Measurements from ENCODE around the gene WWOX.
A peak's percentile ranks its signal among the peaks of the same experiment; 100 is the strongest.

The WWOX gene

GRCh38 chr16:78365366-78365765 lies 265.9 kb downstream of the WWOX start:
- DNase-seq, result no peak

DNA sequence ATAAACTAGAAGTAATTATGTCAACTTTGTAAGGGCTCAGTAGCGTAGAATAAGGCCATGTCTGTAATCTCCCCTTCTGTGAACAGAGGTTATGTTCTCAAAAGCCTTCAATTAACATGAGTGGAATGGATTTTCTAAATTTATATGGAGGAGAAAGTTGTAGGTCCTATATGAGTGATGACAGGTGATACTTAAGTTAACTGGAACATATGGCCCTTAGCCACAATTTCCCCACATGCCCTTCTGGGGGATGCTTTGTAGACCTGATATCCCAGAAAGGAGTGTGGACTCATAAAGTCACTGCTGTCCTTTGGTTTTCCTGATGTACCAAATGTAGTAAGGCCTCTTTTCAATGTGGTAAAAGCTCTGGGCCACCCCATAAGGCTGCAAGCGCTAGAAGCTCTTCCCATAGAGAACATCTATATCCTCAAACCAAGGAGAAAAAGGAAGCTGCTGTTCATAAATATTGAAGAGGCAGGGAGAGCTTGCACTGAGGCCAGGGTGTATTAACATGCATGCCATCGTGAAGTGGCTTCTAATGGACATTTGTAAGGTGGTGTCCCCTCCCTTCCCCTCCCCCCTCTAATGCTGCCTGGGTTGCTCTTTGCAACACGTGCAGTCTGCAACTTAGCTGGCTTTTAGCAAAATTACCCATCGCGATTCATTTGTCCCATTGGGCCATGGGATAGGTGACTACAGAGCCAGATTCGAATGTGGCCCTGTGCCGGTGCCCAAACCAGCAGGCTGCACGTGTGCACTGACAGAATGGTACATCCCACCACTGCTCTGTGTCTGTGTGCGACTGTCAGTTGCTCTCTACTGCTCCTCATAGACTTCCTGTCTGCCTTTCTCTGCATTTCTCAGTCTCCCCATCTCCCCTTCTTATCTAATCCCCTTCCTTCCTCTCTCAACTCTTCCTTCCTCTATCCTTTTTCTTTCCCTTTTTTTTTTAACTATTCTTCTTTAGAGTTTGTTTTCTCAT lies 269.0 kb downstream of the WWOX start:
- no peak for DNase-seq

GRCh38 chr16:78372277-78372676 lies 272.8 kb downstream of the WWOX start:
- DNase-seq, result no peak

DNA sequence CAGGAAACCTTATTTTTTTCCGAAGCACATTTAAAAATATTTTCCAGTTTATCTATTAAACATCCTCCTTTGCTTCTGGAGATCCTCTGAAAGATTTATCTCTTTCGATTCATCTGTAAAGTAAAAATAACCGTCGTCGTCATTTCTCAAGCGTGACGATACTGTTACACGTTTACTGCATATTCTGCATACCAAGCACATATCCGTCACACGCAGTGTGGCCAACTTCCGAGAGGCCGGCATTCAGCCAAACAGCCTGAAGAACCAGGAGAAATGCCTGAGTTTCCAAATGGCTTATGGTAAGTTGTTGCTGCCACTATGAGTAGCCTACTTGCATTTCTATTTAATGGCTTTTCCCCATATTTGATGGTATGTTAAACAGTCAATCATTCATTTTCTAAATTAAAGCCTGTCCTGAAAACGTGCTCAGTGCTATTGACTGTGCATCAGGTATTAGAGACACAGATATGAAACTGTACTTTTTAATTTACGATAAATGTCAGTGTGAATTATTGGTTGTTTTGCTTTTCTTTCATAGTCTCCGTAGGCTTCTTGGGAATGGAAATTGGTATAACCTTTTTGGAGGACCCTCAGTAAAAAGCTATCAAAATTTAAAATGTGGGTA lies 275.7 kb downstream of the WWOX start:
- no peak for DNase-seq

DNA sequence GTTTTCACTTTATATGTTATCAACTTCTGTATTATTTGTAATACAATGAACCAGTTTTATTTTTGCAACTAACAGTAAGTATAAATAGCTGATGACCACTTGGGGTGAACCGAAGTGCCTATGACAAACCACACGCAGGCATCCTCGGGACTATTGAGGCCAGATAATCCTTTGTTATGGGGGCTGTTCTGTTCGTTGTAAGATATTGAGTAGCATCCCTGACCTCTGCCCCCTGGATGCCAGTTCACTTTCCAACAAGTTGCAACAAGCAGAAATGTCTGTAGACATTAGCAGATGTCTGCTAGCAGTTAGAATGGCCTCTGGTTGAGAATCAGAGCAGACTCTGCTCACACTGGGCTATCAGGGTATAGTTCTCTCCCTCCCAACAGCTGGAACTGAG lies 277.0 kb downstream of the WWOX start:
- DNase-seq, result no peak

DNA sequence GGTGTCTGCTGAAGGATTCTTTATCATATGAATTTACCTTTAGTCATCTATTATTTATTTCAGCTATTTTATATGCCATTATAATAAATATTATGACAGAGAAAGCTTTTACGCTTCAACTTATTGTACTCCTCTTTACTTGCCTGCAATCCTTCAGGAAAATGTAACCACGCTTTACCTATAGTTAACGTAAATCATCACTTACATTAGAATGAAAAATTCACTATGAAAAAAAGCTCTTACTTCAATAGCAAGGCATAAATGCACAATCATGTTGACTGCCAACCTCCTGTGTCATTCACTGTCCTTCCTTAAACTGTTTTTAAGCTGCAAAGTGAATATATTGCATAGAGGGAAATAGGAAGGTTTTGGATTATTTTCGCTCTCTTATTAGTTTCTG lies 277.9 kb downstream of the WWOX start:
- DNase-seq, result no peak

GRCh38 chr16:78381060-78381459 lies 281.6 kb downstream of the WWOX start:
- DNase-seq, result no peak

DNA sequence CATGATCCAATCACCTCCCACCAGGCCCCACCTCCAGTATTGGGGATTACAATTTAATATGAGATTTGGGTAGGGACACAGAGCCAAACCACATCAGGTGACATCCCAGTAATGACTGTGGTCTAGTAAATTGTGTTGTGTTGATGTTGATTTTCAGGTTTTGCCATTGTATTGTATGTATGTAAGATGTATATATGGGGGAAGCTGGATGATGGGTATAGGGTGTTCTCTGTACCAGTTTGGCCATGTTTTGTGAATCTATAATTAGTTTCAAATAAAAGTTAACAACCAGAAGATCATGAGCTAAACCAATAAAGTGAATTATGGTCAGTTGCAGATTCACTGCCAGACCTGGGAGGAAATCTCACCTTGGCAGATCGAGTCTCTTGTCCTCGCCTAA lies 283.7 kb downstream of the WWOX start:
- no peak for DNase-seq

DNA sequence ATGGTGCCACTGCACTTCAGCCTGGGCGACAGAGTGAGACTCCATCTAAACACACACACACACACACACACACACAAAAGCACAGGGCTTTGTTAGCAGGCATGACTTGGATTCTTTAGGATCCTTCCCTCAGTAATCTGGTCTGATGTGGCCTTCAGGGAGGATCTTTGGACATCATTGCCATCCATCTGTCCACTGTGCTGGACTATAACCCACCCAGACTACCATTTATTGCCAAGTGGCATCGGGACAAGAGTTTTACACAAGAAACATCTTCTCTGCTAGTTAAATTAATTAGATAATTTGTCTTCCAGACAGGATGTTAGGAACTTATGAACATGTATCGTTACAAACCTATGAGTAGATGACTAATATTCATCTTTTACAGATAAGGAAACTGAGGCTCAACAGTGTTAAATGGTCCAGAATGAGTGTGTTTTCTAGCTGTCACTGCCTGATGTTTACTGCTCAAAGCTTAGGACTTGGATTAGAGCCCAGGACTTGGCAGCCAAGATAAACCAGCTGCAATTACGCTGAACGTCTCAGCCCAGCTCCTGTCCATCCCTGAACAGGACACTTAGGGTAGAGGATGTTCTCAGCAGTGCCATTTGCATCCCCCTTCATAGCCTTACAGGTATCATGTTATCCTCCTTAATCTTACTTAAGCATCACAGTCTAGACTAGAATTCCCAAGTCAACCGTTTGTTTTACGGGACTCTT lies 285.8 kb downstream of the WWOX start:
- DNase-seq, result no peak

GRCh38 chr16:78386557-78387324 lies 287.3 kb downstream of the WWOX start:
- no peak for DNase-seq

DNA sequence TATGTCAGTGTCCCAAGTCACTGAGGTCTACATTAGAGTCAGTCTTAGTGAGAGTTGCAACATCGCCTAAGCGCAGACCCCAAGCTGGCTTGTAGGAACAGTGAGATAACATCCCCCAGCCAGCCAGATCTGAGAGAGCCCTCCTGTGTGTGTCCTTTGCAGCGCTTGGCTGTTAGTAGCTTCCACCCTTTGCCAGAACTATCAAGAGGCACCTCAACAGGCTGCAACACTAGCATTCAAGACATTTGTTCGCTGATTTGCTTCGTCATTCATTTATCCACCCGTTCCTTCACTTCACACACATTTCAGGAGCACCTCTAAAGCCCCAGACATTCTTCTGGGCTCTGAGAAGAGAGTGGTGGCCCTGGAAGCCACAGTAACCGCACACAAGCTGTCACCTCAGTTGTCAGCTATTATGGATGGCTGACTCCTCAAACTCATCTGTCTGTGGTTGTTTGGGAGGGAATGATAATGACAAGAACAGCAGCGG lies 289.6 kb downstream of the WWOX start:
- DNase-seq, result no peak

- no peak for DNase-seq
Measured at GRCh38 chr16:78390092-78390491, 290.6 kb downstream of the WWOX start.

DNA sequence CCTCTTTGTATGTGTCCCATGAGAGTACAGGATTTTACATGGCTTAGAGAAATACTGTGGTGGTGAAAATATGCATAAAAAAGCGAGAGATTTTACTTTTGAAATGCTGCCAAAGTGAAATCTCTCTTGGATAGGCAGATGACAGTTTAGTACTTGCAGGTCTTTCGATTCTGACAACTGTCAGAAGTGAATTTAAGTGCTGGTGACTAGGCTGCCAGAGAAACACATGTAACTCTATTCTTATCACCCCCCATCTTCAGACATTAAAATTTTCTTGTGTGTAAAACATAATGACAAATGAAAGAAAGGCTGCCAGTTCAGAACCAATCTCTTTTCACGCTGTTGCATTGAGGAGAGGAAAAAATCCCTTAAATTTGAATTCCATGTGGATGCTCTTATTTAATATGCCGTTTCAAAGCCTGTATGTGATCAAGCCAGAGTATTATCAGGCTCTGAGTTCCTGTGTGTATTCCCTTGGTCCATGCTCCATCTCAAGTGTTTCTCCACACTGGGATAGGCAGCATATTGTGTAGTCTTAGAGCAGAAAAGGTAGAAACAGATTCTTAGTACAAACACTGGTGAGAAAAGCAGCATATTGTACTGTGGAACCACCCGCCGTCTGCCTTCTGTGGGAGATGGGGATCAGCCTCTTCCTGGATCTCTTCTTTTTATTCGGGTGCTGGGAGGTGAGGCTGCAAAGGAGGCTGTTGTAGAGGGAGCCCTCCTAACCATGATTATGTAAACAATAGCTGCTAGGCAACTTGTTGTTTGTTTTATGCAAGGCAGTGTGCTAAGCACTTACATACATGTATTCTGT lies 291.3 kb downstream of the WWOX start:
- DNase-seq, result no peak

DNA sequence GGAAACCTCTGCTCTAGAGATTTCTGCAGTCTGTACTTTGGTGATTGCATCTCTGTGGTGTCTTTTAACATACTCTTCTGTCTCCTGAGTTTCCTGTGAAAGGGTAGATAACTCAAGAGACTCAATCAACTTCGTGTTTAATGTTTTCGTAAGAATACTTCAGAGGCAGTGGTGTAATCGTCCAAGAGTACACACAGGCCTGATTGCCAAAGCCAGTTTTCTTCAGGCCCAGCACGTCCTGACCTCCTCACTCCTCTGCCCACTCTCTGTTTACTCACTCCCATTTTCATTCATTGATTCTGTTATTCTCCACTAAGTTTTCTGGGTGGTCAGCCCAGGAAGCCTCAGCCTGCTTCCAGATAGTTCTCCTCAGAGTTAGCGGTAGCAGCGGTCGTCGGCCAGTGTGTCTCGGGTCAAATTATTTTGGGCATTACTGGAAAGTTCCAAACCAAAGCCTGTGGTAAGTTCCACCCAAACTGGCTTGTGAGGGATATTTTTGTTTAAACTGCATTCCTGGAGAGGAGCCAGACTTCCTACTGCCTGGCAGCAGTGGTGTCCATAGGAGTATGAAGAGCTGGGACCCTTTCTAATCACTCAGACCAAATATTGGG lies 293.2 kb downstream of the WWOX start:
- no peak for DNase-seq

- DNase-seq, result no peak
Measured at GRCh38 chr16:78395035-78395434, 295.6 kb downstream of the WWOX start.

- no peak for DNase-seq
Measured at GRCh38 chr16:78396046-78396445, 296.6 kb downstream of the WWOX start.

- no peak for DNase-seq
Measured at GRCh38 chr16:78396673-78397072, 297.2 kb downstream of the WWOX start.

GRCh38 chr16:78399384-78399783 lies 299.9 kb downstream of the WWOX start:
- DNase-seq, result no peak

DNA sequence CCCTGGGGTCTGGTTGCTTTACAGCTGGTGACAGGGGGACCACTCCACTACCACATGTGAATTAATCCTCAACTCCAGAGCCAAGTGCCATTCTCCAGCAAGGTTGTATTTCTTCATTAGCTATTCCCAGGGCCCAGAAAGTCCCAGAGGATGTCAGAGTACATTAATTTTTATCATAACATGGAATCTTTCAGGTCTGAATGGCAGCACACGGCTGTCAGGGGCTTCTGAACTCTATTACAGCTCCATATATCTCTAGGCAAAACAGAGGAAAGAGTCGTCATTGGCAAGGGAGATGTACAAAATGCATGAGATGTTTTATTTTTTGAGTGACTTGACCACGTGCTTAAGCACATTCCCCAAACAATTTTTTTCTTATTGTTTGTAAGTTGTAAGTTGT lies 303.4 kb downstream of the WWOX start:
- DNase-seq, result peak; percentile 23

GRCh38 chr16:78405040-78405439 lies 305.6 kb downstream of the WWOX start:
- no peak for DNase-seq

- DNase-seq, result no peak
Measured at GRCh38 chr16:78405833-78406232, 306.4 kb downstream of the WWOX start.
